Renal cortical epithelial cell (primary cell): Measurements from ENCODE around the gene KRT78. TPM values are rescaled to one million over a fixed set of nuclear protein-coding genes. Genes with fewer than 3 reads are reported as not detected.
"Not testable (repeated sequence)": the region's sequence is repeated elsewhere in the genome, so short reads cannot be mapped to it uniquely, and the experiment has no call there.

Source experiments
- DNase-seq: peaks from one replicate; pipeline ENCODE4 v3.0.0-alpha.2; 2011; ENCODE audit warnings: low read depth
- total RNA-seq: library from RNA; depleted of rRNA; stranded (reverse); fragments of >200 nt; gene quantifications from 2 replicates; pipeline ENCODE4 v1.2.3, GENCODE V29; 2014

The KRT78 gene
- total RNA-seq, 1 donor from 2014 or later = not detected

DNA sequence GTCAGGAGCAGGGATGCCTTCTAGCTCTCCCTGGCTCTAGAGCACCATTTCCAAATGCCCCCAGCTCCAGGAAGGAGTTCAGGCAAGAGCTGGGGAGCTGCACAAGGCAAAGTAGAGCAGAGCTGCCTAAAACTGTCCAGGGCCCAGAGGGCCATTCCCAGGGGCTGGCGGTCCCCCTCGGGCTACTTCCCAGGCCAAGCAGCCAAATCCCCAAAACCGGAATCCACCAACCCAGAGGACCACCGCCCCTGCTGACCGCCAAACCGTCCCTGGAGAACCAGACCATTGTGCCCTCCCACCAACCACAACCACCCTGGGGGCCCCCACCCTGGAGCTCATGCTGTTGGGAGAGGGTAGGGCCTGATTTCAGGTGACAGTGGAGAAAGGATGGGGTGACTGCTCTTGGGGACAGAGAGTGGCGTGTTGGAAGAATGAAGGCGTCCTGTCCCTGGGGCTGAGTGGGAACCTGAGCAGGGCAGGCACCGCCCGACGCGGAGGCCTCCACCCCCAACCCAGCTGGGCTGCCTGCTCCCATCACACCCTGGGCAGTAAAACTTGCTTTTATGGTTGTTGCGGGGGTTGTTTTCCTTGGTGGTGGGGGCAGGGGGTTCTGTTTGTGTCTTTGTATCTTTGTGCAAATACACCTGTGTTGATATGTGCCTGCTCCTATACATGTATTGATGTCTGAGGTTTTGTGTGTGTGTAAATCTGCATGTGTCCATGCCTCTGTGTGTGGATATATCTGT, 24.0 kb upstream of the KRT78 start:
- DNase-seq = no peak

DNA sequence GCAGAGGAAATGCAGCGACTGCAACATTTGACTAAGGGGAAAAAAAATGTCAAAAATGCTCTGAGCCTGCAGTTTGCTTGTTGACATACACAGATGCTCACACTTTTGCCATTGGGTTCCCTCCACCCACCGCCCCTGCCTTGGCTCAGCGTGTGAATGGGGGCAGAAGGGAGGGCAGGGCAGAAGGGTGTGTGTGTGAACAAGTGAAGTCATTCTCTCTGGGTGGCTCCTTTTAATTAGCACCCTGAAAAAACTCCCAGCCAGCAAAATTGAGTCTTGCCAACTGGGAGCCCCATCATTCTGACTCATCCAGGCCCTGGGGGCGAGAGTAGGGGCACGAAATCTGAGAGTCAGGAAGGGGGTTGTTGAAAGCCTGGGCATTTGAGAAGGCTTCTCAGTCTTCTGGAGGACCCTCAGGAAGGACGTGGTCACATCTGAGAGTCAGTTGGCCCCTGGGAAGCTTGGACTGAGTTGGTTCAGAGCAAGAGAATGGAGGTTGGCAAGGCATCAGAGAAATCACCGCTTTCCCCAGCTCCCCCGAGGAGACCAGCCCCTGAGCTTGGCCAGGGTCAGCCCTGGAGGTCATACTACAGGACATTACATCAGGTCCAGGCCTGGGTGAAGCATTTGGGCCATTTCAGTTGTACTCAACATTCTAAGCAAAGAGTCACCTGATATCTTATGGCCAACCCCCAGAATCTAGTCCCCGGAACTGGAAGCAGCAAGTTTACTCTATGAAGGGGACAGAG, 22.7 kb upstream of the KRT78 start:
- DNase-seq = peak; percentile 90

DNA sequence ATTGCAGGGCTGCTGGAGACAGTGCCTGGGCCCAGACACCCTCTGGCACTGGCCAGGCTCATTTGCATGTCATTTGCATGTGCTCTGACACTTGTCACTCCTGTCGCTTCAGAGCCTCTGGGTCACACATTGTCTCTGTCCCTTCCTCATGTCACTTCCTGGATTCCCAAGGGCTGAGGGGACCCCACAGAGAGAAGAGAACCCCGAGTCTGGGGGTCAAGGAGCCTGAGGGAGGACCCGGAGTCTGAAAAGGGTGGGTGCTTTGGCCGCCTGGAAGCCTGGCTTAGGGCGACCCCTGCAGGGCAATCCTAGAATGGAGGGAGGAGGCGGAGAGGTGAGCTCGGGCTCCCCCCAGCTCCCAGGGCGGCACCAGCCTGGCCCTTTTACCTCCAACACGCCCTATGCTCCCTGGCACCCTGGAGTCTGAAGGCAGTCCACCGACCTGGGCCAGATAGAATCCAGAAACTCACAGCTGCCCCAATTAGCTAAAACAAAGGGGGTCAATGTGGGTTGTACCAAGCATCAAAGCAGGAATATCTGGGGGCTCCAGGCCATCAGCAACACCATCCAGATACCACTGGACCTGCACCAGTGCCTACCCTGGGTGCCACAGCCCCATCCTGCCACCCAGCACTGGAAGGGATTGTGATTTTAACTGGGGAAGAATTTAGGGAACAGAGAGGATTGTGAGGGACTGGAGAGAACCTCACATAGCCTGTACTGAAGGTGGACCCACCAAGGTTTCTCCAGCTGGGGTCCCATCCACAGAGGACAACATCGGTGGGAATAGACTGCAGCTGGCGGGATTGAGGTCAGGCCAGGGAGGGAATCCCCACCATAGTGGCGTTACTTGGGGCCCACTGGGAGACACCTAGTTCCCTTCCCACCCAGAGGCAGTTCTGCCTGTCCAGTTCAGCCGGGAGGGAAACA, 21.8 kb upstream of the KRT78 start:
- DNase-seq = no peak

DNA sequence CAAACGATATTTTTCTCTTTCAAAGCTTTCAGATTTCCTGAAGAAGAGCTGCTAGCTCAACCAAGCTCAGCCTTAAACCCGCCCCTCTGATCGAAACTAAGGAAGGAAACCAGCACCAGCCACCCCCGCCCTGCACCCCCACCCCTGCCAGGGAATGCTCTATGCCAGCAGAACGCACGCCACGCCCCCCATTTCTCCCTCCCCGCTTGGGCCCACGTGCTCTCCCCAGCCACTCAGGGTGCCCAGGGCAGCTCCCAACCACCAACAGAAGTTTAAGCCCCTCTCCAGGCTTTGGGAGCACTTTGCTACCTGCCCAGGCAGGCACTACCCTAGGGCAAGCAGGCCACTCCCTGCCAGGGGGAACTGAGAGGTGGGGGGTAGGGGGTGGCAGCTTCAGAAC, 18.8 kb upstream of the KRT78 start:
- DNase-seq = no peak

DNA sequence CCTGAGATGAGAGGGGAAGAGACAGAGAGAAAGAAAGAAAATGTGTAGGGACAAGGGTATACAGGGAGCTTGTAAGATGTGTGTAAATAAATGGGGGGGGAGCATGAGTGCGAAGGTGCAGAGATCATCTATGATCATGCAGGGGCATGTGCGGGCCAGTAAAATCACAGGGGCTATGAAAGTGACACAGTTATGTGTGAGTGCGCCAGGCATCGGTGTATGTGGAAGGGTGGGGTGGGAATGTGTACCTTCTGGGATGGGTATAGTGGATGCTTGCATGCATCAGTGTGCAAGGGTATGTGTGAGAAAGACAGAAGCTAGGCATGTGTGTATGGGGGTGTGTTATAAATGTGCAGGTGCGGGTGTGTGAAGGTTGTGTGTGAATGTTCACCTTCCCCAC, 18.4 kb upstream of the KRT78 start:
- DNase-seq = no peak

DNA sequence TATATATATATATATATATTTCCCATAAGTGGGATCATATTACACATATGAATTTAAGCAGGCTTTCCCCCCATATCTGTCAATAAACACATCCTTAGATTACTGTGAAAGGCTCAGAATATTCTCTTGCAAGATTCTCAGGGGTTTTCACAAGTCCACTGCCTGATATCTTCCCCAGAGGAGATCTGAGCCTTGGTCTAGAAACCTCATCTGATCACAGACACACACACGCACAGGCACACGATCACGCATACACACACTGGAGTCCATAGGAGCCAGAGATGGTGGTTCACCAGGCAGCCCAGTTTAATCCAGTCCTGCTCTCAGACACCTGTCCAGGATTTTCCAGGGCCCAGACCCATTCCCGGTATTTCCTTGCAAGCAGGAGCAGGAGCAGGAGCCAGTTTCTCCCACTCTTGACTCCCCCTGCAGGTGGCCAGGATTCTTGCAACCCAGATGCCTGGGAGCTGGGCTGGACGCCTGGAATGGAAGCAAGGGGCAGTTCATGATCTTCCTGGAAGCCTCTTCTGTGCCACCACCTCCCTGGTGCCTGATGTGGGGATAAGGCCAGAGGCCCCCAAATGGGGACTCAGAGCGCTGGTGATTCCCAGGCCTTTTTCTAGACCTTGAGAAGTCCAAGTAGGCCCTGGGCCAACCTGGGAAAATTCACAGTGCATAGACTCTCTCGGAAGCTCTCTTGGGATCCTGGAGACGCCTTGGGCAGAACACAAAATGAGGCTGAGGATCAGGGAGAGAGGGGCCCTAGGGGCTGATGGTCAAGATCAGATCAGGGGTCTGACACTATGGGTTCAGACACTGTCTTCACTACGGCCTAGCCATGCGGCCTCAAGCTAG, 16.5 kb upstream of the KRT78 start:
- peak; percentile 66 for DNase-seq

DNA sequence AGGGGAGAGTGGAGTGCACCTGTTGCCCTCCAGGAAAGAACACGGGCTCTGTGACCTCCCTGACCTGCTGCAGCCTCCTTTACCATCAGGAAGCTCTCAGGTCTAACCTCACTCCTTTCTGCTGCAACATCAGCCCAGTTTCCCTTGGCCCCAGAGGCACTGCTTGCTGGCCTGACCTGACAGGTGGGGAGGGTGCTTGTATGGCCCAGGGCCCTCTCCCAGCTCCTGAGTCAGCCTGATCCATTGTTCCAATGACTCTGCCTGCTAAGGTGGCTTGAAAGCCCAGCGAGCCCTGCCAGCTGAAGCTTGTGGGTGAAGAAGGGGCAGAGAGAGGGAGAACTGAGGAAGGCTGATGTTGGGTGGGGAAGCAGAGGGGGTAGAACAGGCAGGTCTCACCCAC, 13.2 kb upstream of the KRT78 start:
- no peak for DNase-seq

DNA sequence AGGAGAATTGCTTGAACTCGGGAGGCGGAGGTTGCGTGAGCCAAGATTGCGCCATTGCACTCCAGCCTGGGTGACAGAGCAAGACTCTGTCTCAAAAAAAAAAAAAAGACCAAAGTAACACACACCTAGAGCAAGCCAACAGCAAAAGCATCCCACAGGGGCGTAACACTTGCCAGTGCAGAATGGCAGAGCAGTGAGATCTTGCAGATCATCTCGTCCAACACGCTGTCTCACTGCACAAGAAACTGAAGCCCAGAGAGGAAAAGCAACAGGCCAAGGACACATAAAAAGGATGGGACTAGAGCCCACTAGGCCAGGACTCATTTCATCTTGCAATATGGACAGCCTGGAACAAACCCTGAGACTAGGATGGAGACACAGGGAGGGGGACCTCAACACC, 12.7 kb upstream of the KRT78 start:
- DNase-seq = no peak

DNA sequence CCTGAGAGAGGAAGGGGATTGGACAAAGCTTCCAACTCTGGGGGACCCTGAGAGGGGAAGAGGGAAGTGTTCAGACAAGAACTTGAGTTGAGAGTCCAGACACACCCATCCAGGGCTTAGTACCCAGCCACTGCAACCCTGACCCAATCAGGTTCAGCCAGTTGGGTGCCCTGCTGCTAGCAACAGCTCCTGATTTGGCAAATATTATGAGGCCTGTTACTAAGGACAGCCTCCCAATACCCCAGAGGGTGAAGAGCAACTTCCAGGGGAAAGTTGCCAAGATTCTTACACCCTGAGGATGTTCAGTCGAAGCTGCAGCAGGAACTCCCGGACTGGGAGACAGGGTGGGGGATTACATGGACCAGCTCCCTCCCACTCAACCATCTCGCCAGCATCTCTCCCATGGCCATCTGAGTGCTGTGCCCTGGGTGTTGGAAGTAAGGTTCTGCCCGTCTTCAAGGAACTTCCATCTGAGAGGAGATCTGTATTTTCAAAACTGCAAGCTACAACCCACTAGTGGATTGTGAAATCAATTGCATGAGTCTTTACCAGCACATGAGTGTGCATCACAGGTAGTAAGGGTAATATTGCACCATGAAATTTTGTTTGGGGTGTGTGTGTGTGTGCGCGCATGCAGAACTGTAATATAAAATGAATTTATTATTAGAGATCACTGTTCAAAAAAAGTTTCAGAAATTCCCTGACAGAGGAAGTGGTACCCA, 11.5 kb upstream of the KRT78 start:
- peak; percentile 71 for DNase-seq

DNA sequence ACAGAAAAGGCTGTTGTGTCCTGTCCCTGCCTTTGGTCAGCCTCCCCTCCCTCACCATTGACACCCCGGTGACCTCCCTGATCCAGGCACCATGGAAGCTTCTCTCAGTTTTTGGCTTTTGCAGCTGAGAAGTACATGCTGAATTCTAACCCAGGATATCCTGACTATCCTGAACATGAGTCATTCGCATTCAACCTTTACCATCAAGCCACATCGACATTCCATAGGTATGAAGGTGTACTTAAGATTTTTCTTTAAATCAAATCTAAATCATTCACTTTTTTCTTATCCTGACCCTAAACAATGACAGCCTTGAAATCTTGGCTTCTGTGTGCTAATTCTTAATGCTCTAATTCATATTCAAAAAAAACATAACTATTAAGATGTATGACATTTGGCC, 8.7 kb upstream of the KRT78 start:
- DNase-seq = no peak

DNA sequence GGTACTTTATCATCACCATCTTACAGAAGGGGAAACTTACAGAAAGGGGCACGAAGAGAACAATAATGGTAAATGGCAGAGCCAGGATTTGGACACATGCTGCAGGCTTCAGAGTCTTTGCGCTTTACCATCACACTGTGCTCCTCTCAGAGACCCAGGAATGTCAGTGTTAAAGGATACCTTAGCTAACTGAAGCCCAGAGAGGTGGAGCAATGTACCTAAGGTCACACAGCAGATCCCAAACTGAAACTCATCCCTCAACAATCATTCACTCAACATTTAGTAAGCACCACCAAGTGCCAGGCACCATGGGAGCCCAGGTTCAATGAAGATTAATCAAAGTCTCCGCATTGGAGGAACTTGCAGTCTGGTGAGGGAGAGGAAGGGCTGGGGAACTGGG, 8.0 kb upstream of the KRT78 start:
- DNase-seq = no peak

DNA sequence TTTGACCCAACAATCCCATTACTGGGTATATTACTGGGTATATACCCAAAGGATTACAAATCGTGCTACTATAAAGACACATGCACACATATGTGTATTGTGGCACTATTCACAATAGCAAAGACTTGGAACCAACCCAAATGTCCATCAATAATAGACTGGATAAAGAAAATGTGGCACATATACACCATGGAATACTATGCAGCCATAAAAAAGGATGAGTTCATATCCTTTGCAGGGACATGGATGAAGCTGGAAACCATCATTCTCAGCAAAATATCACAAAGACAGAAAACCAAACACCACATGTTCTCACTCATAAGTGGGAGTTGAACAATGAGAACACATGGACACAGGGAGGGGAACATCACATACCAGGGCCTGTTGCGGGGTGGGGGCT, 7.3 kb upstream of the KRT78 start:
- not testable (repeated sequence) for DNase-seq

DNA sequence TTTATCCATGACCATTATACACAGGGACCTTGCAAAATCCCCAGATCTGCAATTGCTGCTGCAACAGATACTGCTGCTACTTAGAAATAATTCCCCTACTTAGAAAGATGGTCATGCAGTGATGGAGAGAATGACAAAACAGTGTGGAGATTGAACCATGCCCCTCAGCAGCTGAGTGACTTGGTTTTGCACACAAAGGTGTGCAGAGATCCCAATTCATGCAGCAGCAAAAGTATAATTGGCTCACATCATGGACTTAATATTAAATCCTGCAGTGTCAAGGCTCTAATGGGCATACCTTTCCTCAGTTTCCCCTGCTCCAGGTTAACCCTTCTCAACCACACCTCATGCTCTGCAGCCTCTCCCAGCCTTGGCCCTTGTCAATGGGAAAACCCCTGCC, 3.0 kb upstream of the KRT78 start:
- DNase-seq = no peak

DNA sequence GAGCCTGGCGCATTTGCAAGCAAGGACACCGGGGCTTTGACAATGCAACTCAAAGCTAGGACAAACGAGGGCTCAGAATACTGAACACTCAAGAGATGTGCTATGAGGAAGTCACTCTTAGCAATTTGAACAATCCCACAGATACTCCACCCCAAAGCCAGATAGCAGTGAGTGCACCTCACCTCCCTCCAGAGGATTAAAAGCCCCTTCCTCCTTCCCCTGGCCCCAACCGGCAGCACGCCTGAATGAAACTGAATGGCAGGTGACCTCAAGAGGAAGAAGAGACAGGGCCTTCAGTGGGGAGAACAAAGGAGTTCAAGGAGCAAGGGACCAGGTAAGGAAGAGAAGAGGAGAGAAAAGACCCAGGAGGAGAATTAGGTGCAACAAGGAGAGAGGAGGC, 1.9 kb upstream of the KRT78 start:
- DNase-seq = no peak

DNA sequence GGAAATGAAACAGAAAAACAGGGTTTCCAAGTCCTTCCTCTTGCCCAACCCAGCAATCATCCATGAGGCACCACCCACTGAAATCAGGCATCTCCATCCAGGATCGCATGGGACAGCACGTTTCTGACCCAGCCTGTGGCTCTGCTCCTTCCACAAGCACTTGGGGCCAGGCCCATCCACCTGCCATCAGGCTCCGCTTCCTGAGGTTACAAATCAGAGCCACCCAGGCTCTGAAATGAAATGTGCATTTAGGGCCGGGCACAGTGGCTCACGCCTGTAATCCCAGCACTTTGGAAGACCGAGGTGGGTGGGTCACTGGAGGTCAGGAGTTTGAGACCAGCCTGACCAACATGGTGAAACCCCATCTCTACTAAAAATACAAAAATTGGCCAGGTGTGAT, 717 bp upstream of the KRT78 start:
- no peak for DNase-seq

DNA sequence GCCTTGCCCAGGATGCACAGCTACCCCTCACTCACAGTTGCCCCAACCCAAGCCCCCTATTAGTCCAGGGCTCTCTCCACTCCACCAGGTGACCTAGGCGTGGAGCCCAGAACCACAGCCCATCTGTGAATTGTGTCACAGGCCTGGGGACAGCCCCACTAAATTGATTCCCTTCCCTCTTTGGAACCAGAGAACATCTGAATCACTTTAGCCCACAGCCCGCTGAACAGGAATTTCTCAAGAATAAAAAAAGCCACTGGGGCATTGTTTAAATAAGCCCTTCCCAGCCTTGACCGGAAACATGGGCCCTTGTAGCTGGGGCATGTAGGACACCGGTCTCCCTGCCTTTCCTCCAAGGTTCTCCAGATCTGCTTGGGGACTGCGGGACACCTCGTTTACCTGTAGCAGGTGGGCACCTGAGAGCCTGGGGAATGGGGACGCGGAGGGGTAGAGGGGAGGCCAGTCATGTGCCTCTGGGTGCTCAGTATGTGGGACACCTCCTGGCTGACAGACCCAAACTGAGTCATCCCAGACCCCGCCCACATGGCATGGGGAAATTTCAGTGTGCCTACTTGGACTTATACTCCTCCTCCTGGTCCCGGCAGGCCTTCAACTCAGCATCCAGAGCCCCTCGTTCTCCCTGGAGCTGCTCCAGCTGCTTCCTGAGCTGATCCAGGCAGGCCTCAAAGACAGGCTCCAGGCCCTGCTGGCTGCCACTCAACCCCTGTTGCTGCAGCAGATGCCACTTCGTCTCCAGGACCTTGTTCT, 1.3 kb downstream of the KRT78 start:
- DNase-seq = peak; percentile 50

DNA sequence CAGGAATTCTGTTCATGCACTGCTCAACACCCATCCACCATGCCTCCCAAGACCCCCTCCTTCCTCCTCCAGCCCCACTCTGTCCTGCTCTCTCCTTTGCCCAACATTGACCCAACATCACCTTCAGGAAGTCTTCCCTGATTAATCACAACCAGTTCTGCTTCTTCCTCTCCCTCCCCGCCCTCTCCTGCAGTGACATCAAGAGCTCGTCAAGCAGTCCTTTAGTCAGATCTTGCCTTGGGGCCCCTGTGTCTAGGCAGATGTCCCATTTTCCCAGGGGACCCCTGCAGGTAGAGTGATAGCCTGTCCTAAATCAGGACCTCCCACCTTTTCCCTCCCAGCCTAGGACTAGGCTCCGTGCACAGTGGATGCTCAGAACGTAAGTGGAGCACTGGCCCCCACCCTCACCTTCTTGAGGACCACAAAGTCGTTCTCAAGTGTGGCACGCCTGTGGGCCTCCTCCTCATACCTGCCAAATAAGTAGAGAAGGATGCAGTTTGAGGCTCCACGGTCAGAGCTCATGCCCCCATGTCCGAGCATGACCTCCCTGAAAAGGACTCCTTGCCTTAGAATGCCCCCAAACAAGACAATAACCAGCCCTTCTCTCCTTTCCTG, 2.3 kb downstream of the KRT78 start:
- DNase-seq = no peak

DNA sequence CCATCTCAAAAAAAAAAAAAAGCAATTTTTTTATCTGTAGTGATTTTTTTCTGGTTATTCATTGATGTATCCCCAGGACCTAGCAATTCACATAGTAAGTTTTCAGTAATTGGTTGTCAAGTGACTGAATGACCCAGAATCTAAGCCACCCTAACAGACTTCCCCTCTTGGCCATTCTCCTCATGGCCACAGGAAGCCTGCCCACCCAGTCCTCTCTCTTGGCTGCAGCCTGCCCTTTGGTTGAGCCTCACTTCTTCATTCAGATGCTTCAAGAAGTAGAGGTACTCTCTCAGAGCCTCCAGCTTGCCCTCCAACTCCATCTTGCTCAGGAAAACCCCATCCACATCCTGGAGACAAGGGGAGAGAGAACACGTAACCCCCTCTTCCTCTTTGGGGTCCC, 2.8 kb downstream of the KRT78 start:
- no peak for DNase-seq

DNA sequence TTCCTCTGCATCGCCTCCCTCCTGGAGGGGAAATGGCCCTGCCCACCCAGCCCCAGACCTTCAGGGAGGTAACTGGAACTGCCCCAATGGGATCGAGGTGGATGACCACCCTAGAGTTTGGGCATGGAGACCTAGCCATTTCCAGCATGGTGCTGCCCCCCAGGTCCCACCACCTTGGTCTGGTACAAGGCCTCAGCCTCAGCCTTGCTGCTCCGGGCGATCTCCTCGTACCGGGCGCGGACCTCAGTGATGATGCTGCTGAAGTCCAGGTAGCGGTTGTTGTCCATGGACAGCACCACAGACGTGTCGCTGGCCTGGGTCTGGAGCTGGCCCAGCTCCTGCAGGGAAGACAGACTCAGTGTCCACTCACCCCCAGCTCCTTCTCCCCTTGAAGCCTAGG, 4.4 kb downstream of the KRT78 start:
- DNase-seq = no peak
